M059J (cell line): Measurements from ENCODE around the gene OSBPL1A. TPM values are rescaled to one million over a fixed set of nuclear protein-coding genes. Genes with fewer than 3 reads are reported as not detected.

ENCODE experiments used
- DNase-seq: peaks from one replicate; pipeline ENCODE4 v3.0.0-alpha.2; 2012; ENCODE audit warnings: low read depth
- total RNA-seq: library from RNA; depleted of rRNA; stranded (reverse); fragments of >200 nt; shearing (Covaris generic); gene quantifications from 2 replicates; pipeline ENCODE4 v1.2.3, GENCODE V29; 2014

The OSBPL1A gene
- total RNA-seq, 1 experiment from 2014 or later: 26.4 TPM

DNA sequence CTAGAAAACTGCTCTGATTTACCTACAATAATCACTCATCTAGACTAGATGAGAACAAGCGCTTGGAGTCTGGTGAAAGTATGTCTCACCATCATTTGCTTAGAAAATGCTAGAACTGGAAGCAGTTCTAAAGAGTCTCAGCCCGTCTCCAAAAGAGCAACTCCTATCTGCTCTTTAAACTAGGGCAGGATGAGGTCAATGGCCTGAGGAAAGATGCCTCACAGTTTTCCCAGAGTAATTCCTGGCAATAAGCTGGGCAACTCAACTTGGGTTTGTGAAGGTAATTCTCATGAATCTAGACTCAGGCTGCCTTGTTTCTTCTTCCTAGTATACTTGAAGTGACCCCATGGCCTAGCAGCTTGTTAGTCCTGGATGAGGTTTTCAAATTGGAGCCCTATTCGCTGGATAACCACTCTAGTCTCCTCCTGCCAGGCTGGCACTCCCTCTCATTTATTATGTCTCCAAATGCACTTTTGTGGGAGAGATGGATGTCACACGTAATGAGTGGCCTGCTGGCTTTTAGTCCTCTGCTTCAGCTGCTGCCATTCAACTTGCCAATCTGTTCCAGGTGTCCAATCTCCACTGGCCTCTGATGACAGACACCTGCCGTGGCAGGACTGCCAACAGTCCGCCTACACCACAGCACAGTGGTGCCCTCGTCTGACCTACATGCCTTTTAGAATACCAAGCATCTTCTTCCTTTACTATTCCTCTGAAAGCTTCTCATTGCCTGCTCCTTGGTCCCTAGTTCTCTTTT lies 177.9 kb downstream of the OSBPL1A start:
- DNase-seq: no peak

GRCh38 chr18:24214913-24215312 lies 182.7 kb downstream of the OSBPL1A start:
- no peak for DNase-seq

- no peak for DNase-seq
Measured at GRCh38 chr18:24214144-24214543, 183.5 kb downstream of the OSBPL1A start.

DNA sequence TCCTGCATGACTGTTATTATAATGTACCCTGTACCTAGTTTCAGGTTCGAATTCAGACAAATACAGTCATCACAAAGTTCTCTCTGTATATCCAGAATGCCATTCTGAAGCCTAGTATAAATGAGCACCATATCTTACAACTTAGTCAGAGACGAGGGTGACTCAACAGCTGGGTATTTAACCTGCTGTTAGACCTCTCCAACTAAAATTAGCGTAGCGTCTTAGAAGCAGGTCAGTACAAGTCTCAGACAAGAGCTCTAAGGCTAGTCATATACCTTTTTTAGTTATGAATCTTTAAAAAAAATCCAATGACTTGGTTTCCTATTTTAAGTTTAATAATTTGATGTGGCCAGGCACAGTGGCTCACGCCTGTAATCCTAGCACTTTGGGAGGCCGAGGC lies 184.7 kb downstream of the OSBPL1A start:
- DNase-seq: peak; percentile 96

GRCh38 chr18:24209558-24209957 lies 188.1 kb downstream of the OSBPL1A start:
- peak; percentile 49 for DNase-seq

GRCh38 chr18:24208270-24209035 lies 189.2 kb downstream of the OSBPL1A start:
- DNase-seq: peak; percentile 19

GRCh38 chr18:24204904-24205303 lies 192.7 kb downstream of the OSBPL1A start:
- no peak for DNase-seq

DNA sequence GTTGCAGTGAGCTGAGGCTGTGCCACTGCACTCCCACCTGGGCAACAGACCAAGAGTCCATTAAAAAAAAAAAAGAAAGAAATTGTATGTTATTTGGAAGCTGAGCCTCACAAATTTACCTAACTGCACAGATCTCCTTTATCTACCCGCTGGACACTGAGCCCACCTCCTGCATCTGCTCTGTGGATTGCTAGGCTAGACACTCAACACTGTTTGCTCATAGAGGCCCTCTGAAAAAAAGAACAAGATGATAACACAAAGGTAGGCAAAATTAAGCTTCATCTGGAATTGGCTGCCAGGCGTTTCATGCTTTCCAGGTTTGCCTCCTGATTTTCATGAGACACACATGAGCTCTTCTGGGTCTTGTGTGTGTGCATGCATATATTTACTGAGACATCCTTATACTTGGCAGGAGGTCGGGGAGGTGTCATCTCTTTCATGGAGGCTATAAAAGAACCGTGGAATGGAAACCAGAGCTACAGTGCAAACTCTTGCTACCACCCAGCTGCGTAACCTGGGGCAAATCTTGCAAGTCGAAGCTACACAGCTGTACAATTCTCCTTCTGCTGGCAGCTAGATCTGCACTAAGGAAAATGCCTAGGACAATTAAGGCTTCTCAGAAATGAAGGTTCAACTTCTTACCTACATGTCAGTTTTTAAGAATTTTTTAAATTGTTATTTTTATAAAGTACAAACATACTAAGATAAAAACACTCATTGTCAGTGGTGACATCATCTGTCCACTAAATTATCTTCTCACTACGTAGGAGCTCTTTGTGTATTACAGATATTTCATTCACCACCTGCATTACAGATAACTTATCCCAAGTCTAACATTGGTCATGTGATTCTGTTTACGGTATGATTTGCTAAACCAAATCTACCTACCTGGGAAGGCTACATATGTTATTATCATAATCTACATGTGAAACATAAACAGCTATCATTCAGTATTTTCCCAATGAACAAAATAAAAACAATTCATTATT lies 195.6 kb downstream of the OSBPL1A start:
- no peak for DNase-seq

- DNase-seq: no peak
Measured at GRCh38 chr18:24200494-24201290, 196.9 kb downstream of the OSBPL1A start.

DNA sequence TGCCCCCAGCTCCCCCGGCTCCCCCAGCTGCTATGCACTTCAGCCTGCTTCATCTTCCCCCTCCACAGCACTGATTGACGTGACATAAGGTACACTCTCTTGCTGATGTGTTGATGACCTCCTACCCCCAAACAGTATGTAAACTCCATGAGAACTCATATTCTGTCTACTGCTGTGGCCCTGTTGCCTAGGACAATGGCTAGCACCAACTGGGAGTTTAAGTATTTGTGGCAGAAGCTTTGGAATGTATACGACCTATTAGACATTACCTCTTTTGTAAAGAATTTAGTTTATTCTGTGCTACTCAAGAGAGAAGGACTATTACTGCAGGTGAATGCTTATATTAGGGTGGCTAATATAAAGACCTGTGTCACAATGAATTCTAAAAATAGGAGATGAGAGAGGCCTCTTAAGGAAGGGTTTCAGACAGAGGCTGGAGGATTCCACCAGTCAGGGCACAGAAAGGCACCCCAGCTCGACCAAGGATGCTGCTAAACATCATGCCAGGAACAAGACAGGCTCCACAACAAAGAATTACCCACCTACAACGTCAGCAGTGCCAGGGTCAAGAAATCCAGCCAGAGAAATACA lies 198.2 kb downstream of the OSBPL1A start:
- DNase-seq: no peak

- no peak for DNase-seq
Measured at GRCh38 chr18:24198461-24198860, 199.2 kb downstream of the OSBPL1A start.

GRCh38 chr18:24197412-24197811 lies 200.2 kb downstream of the OSBPL1A start:
- no peak for DNase-seq

DNA sequence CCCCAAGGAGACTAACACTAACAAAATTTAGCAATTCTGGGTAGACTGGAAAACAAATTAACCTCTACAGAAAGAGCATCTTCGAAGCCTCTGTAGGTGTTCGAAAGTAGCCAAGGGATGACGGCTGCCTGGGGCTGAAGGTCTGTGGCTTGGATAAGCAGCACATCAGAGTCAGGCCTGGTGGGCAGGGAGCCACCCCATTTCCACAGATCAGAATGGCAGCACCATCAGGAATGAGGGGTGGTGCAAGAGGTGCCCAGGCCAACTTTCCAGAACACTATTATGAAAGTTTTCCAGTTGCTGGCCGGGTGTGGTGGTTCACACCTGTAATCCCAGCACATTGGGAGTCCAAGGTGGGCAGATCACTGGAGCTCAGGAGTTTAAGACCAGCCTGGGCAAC lies 200.9 kb downstream of the OSBPL1A start:
- no peak for DNase-seq

DNA sequence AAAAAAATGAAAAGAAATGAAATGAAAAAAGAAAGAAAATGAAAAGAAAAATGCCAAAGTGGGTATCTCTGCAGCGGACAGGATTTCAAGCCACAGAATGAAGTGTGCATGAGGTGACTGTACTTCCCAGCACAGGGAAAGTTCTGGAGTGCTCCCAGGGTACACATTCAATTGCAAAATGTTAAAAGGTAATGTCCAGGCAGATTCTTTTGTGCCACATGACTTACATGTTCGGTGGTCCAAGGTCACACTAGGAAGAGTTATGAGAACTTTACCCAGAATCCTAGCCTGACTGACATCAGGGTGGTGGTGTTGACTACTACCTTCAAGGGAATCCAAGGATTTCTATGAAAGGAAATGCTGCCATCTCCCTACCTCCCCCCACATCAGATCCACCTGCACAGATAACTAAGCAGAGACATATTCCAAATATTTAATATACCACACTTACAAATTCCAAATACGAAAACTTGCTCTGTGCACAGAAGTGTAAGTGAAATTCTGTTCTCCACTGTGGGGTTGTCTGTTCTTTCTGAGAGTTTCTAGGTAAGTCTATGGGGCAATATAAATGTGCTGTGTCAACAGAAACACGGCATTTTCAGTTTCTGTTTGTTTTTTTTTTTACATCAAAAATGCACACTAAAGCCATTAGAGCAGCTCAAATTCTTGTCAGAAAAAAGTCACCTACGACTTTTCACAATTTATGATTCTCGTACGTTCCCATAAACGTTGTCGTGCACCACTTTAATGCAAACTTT lies 202.1 kb downstream of the OSBPL1A start:
- no peak for DNase-seq

- no peak for DNase-seq
Measured at GRCh38 chr18:24190590-24190989, 207.0 kb downstream of the OSBPL1A start.

GRCh38 chr18:24189664-24190346 lies 207.8 kb downstream of the OSBPL1A start:
- DNase-seq: no peak

DNA sequence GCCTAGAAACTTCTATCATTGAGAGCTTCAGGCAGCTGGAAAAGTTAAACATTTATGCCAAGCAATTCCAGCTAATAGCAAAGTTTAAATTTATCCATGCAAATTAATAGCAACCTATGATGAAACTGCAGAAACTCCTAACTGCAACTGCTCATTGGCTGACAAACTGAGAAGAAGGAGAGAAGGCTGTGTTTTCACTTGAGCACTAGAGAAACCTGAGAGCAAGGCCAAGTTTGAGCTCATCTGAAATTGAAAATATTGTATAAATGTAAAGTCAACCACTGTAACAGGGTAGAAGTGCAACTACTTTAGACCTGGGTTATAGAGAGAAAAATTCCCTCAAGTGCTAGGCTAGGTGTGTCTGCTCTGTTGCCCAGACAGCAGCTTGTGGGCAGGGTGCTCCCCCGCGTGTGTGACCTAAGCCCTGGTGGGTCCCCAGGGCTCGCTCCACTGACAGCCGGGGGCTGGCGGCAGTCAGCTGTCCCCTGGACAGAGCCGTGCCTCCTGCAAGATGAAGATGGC lies 208.6 kb downstream of the OSBPL1A start:
- no peak for DNase-seq

DNA sequence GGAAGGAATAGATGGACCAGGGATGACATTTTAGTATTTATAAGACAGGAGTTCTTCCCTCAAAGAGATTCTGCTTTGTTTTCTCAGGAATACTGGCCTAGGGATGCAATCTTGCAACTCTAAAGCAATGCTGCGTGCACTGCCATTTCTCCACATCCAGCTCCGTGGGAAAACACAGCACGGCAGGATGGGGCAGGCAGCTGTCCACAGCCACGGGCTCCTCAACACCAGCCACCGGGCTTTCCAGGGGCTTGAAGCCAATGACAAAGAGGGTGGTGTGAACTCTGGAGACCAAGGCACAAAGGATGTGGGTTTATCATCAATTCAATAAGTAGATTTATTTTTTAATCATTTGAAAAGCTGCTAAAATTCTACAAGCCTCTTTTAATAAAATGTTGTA lies 209.5 kb downstream of the OSBPL1A start:
- no peak for DNase-seq

DNA sequence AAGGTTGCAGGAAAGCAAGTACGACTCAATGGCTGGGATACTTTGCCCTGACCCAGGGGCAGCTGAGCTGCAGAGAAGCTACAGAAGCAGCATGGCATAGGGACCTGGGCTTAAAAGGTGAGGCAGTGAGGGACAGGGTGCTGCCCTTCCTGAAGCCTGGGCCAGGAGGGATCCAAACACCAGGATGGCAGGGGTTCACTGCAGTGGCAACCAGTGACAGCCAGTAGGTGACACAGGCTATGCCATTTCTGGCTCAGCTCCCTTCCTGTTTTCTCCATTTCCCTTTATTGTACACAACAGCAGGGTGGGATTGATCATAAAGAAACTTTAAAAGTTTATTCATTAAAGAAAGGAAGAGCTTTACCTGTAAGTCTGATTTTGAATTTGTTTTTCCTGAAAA lies 209.9 kb downstream of the OSBPL1A start:
- no peak for DNase-seq
